WTC11 (cell line): ENCODE results near the gene RPEL1.

Experiments
- CTCF ChIP-seq: fragments of 200-600 bp; IDR thresholded peaks from 2 replicates; pipeline ENCODE4 v1.8.0; 2022; ENCODE audit warnings: antibody characterized with exemption
- FOXP4 ChIP-seq: sonication (generic); formaldehyde crosslinking; IDR thresholded peaks from 2 replicates; pipeline ENCODE4 v1.8.0; 2022; ENCODE audit warnings: mild to moderate bottlenecking, missing genetic modification reagents
- ZSCAN18 ChIP-seq: fragments of 250-450 bp; sonication (Bioruptor Pico); IDR thresholded peaks from 2 replicates; pipeline ENCODE4 v2.1.2; 2022; ENCODE audit warnings: mild to moderate bottlenecking, moderate library complexity
- TF ChIP-seq, protein P1 (sequence below): sonication (generic); formaldehyde crosslinking; IDR thresholded peaks from 2 replicates; pipeline ENCODE4 v1.8.1; 2023; ENCODE audit warnings: mild to moderate bottlenecking, missing genetic modification reagents, moderate library complexity

GRCh38 chr10:103202319-103202718 is 43.4 kb upstream of the RPEL1 start:
- TF ChIP-seq CTCF (no peak), ZSCAN18 (no peak), FOXP4 (CRISPR knock-in tag) (no peak)
- TF ChIP-seq, protein P1, sequence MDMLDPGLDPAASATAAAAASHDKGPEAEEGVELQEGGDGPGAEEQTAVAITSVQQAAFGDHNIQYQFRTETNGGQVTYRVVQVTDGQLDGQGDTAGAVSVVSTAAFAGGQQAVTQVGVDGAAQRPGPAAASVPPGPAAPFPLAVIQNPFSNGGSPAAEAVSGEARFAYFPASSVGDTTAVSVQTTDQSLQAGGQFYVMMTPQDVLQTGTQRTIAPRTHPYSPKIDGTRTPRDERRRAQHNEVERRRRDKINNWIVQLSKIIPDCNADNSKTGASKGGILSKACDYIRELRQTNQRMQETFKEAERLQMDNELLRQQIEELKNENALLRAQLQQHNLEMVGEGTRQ = no peak
